Prostate gland (tissue), 2 donors: ENCODE measurements around the gene METTL26. TPM values are rescaled to one million over a fixed set of nuclear protein-coding genes. Genes with fewer than 3 reads are reported as not detected.

Experiments used
- DNase-seq: peaks from one replicate; pipeline ENCODE4 v3.0.0-alpha.2; 2019; ENCODE audit warnings: low spot score
- H3K27ac ChIP-seq, 2 donors: fragments of 200-600 bp; sonication (generic); 2 replicates each; pipeline ENCODE4 v1.5.1; 2017 to 2019
- H3K27me3 ChIP-seq: fragments of 200-600 bp; sonication (generic); replicated peaks from 2 replicates; pipeline ENCODE4 v1.5.1; 2019; ENCODE audit not compliant: insufficient read depth
- H3K36me3 ChIP-seq, 2 donors: fragments of 200-600 bp; sonication (generic); 1 replicate in 1 of 2; 2 replicates in 1 of 2; pipeline versions ENCODE4 v1.5.1 to v1.8.1; 2017 to 2019
- H3K4me1 ChIP-seq: fragments of 200-600 bp; sonication (generic); replicated peaks from 2 replicates; pipeline ENCODE4 v1.5.1; 2019
- H3K4me3 ChIP-seq, 2 donors: fragments of 200-600 bp; sonication (generic); 2 replicates each; pipeline ENCODE4 v1.5.1; 2017 to 2019
- H3K9me3 ChIP-seq: fragments of 200-600 bp; sonication (generic); 2 replicates; pipeline ENCODE4 v1.5.1; 2017
- POLR2A ChIP-seq: fragments of 450-650 bp; IDR thresholded peaks from one replicate; pipeline ENCODE4 v1.6.1; 2016; ENCODE audit warnings: antibody characterized with exemption, mild to moderate bottlenecking
- POLR2AphosphoS5 ChIP-seq: sonication (generic); formaldehyde crosslinking; IDR thresholded peaks from one replicate; pipeline ENCODE4 v1.6.1; 2017; ENCODE audit warnings: antibody characterized with exemption
- WGBS: methylation state at CpG from one replicate; pipeline ENCODE4 v1.1.5; 2018; 5-methylcytosine and 5-hydroxymethylcytosine counted together
- intact Hi-C: fragments of 100-400 bp; cut with DNase I; formaldehyde crosslinking; loops from one replicate; pipeline ENCODE4 v1.14.2; 2022
- total RNA-seq, 2 donors: library from RNA; depleted of rRNA; stranded (reverse); fragments of >200 nt; gene quantifications; one replicate each; pipeline ENCODE4 v1.1.0, GENCODE V29; 2016
- TF ChIP-seq, protein P1 (sequence below), 4 experiments: fragments of 200-600 bp in 2 of 4; fragments of 450-650 bp in 2 of 4; sonication (generic) in 2 of 4; IDR thresholded peaks; 1 replicate in 3 of 4; 2 replicates in 1 of 4; pipeline ENCODE4 v1.5.1; 2016 to 2019; ENCODE audit warnings: antibody characterized with exemption in 4 of 4, mild to moderate bottlenecking in 2 of 4, moderate library complexity in 2 of 4

Gene METTL26
- total RNA-seq, 2 donors from 2014 or later: 179 to 207 TPM

DNA sequence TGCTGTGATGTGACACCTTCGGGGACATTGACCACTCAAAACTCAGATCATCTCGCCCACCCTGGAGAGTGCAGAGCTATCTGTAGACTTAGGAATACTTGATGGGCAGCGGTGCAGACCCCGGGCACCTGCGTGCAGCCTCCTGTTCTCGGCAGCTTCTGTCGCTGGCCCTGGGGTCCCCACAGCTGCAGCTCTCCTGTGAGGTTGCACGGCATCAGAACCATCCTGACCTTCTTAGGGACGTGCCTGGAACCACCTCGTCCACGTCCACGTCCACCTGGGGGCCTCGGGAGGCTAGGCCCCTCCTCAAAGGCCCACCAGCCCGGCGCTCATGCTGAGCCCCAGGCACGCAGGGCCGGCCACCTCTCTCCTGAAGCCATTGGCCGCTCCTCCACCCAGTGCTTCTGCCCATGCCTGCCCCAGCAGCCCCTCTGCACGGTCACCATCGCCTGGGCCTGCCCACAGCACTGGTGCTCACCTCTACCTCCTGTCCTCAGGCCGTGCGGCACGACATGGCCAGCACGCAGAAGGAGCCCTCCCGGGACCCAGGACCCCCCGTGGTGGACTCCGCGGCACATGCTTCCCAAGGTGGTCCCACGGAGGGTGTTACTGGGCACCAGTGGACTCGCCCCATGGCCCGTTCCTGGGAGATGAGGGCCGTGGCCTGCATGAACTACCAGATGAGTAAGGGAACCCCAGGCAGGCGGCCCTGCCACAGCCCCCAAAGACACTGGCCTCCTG, 7.6 kb downstream of the METTL26 start:
- Histone ChIP-seq H3K36me3 (peaks cover 0 to 3% of the 10 kb centered on the region in 2 donors), H3K27ac (no peak overlapping the region), H3K9me3 (no peaks in the 10 kb centered on the region), H3K27me3 (no peaks in the 10 kb centered on the region), H3K4me1 (no peaks in the 10 kb centered on the region), H3K4me3 (no peak overlapping the region)
- no peak for DNase-seq
- intact Hi-C loops: no loop called here
- WGBS: 91% methylated on average over 33 of the region's 33 CpGs
- TF ChIP-seq, protein P1, sequence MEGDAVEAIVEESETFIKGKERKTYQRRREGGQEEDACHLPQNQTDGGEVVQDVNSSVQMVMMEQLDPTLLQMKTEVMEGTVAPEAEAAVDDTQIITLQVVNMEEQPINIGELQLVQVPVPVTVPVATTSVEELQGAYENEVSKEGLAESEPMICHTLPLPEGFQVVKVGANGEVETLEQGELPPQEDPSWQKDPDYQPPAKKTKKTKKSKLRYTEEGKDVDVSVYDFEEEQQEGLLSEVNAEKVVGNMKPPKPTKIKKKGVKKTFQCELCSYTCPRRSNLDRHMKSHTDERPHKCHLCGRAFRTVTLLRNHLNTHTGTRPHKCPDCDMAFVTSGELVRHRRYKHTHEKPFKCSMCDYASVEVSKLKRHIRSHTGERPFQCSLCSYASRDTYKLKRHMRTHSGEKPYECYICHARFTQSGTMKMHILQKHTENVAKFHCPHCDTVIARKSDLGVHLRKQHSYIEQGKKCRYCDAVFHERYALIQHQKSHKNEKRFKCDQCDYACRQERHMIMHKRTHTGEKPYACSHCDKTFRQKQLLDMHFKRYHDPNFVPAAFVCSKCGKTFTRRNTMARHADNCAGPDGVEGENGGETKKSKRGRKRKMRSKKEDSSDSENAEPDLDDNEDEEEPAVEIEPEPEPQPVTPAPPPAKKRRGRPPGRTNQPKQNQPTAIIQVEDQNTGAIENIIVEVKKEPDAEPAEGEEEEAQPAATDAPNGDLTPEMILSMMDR (IDR thresholded peaks at IDR 0.05): no peak
- TF ChIP-seq POLR2AphosphoS5 (no peak), POLR2A (no peak)

DNA sequence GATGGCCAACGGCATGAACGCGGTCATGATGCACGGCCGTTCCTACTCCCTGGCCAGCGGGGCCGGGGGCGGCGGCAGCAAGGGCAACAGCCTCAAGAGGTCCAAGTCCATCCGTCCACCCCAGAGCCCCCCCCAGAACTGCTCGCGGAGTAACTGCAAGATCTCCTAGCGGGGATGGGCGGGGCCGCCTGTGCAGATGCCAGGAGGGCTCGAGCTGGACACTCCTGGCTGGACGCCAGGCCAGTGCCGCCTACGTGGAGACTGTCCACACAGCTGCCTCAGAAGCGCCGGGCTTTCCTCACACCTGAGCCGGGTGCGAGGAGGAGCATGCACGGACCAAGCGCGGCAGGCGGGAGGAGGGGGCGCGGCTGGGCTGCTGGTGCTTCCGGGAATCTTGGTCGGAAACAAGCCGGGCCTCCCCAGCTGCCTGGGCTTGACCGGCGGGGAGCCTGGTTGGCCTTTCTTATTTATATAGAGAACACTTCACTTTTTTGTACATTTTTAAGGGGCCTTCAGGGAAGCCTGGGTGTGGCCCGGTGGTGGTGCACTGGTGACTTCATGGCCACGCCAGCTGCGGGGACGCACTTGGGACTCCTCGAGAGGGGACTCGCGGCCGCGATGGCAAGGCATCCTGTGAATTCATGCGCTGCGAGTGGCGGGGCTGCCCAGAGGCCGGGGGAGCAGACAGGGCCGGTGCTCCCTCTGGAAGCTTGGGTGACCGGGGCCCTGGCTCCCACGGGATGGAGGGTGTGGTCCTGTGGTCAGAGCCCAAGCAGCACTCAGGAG, 8.5 kb downstream of the METTL26 start:
- no peak overlapping the region for H3K27ac ChIP-seq
- 77% methylated on average over 46 of the region's 50 CpGs for WGBS
- H3K27me3 ChIP-seq: no peaks in the 10 kb centered on the region
- H3K4me1 ChIP-seq: no peaks in the 10 kb centered on the region
- intact Hi-C loops: no loop called here
- DNase-seq: no peak
- no peak for TF ChIP-seq POLR2AphosphoS5
- TF ChIP-seq, protein P1 (IDR thresholded peaks at IDR 0.05): no peak
- no peak for TF ChIP-seq POLR2A
- no peak overlapping the region for H3K4me3 ChIP-seq
- peaks cover 0 to 3% of the 10 kb centered on the region in 2 donors for H3K36me3 ChIP-seq
- H3K9me3 ChIP-seq: no peaks in the 10 kb centered on the region

DNA sequence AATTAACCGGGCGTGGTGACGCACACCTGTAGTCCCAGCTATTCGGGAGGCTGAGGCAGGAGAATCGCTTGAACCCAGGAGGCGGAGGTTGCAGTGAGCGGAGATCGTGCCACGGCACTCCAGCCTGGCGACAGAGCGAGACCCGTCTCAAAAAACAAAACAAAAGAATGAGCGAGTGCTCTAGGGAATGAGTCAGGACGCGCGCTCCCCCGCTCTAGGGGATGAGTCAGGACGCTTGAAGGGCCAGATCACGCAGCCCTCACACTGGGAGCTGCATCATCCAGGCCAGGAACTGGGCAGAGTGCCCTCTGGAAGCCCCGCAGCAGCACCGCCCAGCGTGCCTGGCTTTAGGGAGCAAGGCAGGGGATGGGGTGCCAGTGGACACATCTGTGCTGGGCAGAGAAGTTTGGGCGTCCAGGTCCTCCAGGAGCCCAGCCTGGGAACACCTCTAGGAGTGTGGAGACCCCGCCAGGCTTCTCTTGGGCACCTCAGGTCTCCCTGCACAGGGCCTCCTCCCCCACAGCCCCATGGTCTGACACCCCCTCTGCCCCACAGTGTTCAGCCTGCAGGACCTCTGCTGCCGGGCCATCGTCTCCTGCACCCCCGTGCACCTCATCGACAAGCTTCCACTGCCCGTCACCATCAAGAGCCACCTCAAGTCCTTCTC, 9.2 kb downstream of the METTL26 start:
- DNase-seq: no peak
- WGBS: 91% methylated on average over 29 of the region's 29 CpGs
- Histone ChIP-seq H3K4me1 (peaks cover 6% of the 10 kb centered on the region), H3K36me3 (peaks cover 0 to 3% of the 10 kb centered on the region in 2 donors), H3K9me3 (no peaks in the 10 kb centered on the region), H3K27me3 (no peaks in the 10 kb centered on the region), H3K27ac (no peak overlapping the region), H3K4me3 (no peak overlapping the region)
- intact Hi-C loops: no loop called here
- TF ChIP-seq, protein P1 (IDR thresholded peaks at IDR 0.05): no peak
- TF ChIP-seq POLR2AphosphoS5 (no peak), POLR2A (no peak)

DNA sequence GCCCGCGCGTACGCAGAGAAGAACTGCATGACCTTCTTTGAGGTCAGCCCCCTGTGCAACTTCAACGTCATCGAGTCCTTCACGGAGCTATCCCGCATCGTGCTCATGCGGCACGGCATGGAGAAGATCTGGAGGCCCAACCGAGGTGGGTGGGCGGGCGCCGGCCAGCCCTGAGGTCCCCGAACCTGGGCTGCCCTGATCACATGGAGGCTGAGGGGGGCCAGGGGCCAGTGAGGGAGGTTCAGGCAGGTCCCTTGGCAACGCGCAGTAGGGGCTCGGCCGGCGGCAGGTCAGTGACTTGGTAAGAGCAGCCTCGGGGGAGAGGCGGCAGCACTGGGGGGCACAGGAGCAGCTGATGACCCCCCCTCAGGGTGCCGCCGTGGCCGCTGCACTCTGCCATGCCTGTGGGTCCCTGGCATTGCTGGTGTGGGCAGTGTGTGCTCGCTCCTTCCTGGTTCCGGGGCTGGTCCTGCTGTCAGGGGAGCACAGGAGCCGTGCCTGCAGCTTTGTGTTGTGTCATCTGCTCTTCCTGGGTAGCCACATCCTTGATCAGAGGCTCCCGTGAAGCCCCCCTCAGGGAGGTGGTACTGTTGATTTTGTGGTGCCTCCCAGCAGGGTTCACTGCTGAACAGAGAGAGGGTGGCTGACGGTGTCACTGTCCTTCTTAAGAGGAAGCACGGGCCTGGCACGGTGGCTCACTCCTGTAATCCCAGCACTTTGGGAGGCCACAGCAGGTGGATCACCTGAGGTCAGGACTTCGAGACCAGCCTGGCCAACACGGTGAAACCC, 9.9 kb downstream of the METTL26 start:
- H3K27ac ChIP-seq: no peak overlapping the region
- H3K4me1 ChIP-seq: peaks cover 7% of the 10 kb centered on the region
- H3K9me3 ChIP-seq: no peaks in the 10 kb centered on the region
- TF ChIP-seq, protein P1 (IDR thresholded peaks at IDR 0.05): no peak
- TF ChIP-seq POLR2AphosphoS5 (no peak), POLR2A (no peak)
- no peaks in the 10 kb centered on the region for H3K27me3 ChIP-seq
- DNase-seq: no peak
- peaks cover 0 to 3% of the 10 kb centered on the region in 2 donors for H3K36me3 ChIP-seq
- WGBS: 96% methylated on average over 32 of the region's 35 CpGs
- no peak overlapping the region for H3K4me3 ChIP-seq
- intact Hi-C loops: no loop called here
